SK-MEL-5 (cell line): ENCODE results near the gene WDR48. TPM values are rescaled to one million over a fixed set of nuclear protein-coding genes. Genes with fewer than 3 reads are reported as not detected.

Source experiments
- DNase-seq: peaks from one replicate; pipeline ENCODE4 v3.0.0-alpha.2; 2016; ENCODE audit warnings: low read depth, low spot score
- in situ Hi-C: cut with HindIII; loops from 2 replicates; pipeline ENCODE4 v1.10.0; 2016; ENCODE audit warnings: low sequenced_read_pairs, high pct_unique_total_duplicates, low pct_unique_long_range_greater_than_20kb
- total RNA-seq: library from RNA; depleted of rRNA; stranded (reverse); fragments of >200 nt; shearing (Covaris generic); gene quantifications from 2 replicates; pipeline ENCODE4 v1.2.3, GENCODE V29; 2014

Gene WDR48
- total RNA-seq, 1 experiment from 2014 or later: 31.0 TPM

DNA sequence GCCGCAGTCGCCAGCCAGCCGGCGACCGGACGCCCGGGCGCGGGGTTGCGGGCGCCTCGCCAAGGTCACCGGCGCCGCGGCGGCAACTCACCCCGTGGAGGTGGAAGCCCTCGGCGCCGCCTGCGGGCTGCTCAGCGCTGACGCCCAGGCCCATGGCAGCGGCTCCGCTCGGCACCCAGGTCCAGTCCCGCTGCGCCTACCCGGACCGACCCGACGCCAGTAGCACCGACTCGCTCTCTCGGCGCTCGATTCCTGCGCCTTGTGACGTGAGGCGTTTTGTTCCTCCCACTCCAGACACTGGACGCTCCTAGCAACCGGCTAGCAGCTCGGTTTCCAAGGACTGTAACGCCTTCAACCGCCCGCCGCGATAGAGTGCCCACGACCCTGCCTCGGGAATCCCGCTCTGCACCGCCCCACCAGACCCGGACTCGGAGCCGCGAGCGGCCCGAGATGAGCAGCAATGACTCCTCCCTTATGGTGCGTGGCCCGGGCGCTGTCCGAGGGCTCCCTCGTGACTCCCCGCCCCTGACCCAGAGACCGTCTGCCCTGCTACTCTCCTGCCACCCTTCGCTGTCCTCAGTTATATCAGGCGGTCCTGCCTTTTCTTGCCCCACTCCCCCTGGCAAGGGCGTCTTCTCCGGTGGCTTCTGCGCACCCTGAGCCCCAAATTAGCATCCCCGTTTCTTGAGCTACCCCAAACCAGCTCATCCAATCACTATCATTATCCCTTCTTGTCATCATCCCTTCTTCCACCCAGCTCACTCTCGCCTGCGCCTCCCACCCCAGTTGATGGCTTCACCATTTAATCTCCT lies 55.8 kb downstream of the WDR48 start, which contains the start of the genes GORASP1 and TTC21A:
GORASP1 (minus strand) TSS at position 240 of the 812 bp plus-strand sequence; CDS start at position 154, 86 bp downstream.
TTC21A (plus strand) TSS at position 293 of the 812 bp plus-strand sequence; CDS start at position 451, 158 bp downstream.
- peak; percentile 91 for DNase-seq
- in situ Hi-C loops: loop anchor here (25.0 kb wide), 1 partner anchor 180 kb away; the partner anchor contains the start of gene CX3CR1

DNA sequence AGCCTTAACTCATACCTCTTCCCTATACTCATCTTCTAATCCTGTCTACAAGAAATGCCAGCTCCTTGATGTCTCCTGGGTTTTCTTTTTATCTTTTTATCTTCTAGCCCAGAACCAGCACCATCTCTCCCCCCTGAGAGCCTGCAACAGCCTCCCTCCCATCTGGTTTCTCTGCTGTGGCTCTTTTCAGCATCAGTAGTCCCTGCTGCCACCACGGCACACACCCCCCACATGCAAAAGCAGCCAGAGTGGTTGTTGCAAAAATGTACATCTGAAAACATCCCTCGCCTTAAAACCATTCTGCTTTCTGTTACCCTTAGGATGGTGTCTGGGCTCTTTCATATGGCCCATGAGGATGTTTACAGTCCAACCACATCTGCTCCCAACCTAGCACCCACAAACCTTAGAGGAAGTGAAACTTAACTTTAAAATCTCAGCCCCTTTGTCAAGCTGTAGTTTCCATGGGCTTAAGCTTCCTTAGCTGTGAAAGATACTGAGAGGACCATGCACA lies 56.4 kb downstream of the WDR48 start:
- in situ Hi-C loops: loop anchor here (25.0 kb wide), 1 partner anchor 179 kb away; the partner anchor contains the start of gene CX3CR1
- DNase-seq: no peak

DNA sequence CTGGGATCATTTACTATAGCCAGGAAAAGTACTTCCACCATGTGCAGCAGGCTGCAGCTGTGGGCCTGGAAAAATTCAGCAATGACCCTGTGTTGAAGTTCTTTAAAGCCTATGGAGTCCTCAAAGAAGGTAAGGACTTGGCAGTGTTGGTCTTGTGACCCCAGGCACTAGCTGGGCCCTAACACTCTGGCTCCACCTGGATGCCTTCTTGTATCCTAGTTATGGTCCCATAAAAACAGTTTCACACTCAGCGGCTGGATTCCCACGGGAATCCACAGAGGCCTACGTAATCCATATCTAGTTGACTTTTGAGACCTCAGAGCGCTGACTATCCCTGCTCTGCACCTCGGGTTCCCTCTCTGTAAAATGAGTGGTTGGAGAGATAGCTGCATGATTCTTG lies 57.3 kb downstream of the WDR48 start:
- no peak for DNase-seq
- in situ Hi-C loops: loop anchor here (25.0 kb wide), 1 partner anchor 178 kb away; the partner anchor contains the start of gene CX3CR1

DNA sequence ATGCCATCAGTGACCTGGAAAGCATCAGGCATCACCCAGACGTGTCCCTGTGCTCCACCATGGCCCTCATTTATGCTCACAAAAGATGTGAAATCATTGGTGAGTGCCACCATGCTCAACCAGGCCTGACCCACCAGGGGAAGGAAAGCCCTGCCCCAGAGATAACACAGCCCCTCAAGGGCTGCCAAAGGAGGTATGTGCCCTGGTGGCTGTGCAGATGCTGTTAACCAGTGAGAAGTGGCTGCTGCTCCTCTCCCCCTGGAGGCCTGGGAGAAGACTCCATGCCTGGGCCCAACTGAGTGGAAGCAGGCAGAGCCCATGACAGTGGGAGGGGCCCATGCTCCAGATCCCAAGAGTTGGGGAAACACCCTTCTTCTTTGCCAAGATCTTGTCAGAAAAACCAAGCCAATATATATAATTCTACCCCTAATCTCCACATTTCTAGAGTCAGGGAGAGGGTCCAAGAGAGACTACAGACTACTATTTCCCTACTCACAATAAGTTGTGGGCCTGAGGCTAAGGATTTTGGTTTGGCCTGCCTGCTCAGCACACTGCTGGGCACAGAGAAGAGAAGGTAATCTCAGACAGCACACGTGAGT lies 58.3 kb downstream of the WDR48 start:
- in situ Hi-C loops: loop anchor here (25.0 kb wide), 1 partner anchor 177 kb away; the partner anchor contains the start of gene CX3CR1
- peak; percentile 6 for DNase-seq

DNA sequence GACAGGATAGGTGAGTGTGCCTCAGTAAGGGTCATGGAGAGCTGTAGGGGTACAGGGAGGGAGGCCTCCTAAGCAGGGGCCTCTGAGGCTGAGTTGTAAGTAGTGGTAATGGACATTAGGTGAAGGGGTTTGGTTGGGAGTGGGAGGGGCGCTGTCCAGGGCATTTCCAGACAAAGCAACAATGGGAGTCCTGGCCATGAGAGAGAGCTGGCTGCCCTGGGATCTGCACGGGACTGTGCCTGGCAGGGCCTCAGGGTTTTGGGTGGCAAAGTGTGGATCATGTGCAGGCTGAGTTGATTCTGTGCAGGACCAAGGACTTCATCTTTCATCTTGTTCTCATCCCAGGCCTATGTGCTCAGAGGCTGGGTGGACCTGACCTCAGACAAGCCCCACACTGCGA lies 60.3 kb downstream of the WDR48 start:
- no peak for DNase-seq
- in situ Hi-C loops: loop anchor here (25.0 kb wide), 1 partner anchor 175 kb away; the partner anchor contains the start of gene CX3CR1

DNA sequence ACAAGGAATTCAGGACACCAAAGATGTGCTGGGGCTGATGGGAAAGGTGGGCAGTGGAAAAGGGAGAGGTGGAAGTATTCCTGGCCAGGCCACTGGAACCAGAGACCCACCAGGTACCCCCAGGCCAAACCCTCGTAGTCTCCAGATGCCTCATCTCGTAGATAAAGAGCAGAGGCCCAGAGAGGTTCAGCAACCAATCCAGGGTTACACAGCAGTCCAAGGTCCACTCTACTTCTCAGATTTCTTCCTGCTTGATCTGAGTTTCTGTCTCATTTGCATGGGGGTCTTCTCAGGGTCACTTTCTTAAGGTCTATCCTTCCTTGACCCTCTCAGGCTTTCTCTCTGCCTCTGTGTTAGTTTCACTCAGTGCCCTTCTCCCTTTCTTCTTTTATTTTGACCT lies 60.7 kb downstream of the WDR48 start:
- in situ Hi-C loops: loop anchor here (25.0 kb wide), 1 partner anchor 175 kb away; the partner anchor contains the start of gene CX3CR1
- DNase-seq: no peak

DNA sequence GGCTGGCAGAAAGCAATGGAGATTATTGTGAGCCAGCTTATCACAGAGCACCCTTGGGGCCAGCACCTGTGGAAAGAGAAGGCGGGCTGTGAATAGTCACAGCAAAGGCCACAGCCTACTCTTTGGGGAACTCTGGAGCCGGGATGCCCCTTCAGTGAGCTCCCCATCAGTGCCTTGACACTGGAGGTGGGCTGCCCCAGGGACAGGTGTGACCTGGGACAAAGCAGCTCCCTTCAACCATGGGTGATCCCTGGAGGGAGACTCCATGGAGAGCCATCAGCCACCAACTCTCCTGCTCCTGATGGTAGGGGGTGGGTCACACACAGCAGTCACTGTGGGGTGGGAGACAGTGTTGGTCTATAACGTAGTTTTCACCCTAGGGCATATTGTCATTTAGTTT lies 61.5 kb downstream of the WDR48 start:
- in situ Hi-C loops: loop anchor here (25.0 kb wide), 1 partner anchor 174 kb away; the partner anchor contains the start of gene CX3CR1
- DNase-seq: no peak

DNA sequence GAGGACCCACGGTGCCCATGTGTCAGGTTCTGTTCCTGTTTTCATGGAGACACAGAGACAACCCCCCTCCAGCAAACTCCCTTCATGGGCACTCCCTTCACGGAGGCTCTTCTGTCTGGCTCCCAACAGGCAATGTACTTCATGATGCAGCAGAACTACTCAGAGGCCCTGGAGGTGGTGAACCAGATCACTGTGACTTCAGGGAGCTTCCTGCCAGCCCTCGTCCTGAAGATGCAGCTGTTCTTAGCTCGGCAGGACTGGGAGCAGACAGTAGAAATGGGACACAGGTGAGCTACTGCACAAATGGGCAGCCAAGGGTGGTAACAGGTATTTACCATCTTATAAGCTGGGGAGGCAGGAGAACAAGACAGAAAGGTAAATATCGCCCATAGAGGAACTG lies 62.6 kb downstream of the WDR48 start:
- DNase-seq: no peak
- in situ Hi-C loops: loop anchor here (25.0 kb wide), 1 partner anchor 173 kb away; the partner anchor contains the start of gene CX3CR1

DNA sequence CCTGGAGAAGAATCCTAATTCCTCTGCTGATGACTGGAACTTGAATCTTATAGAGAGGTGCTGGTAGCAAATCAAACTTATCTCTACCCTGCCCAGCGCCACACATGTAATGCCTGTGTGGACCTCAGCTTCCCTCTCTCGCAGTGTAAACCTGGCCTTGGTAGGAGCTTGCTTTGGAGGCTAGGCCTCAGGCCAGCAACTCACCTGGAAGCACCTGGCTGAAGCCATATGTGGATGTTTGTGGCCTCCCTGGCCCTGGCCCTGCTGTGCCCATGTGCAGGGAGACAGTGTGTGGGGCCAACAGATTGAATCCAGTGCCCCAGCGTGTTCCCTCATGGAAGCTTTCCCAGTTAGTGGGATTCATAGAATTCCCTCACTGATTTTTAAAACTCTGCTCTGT lies 64.1 kb downstream of the WDR48 start:
- DNase-seq: no peak
- in situ Hi-C loops: loop anchor here (25.0 kb wide), 1 partner anchor 171 kb away; the partner anchor contains the start of gene CX3CR1

DNA sequence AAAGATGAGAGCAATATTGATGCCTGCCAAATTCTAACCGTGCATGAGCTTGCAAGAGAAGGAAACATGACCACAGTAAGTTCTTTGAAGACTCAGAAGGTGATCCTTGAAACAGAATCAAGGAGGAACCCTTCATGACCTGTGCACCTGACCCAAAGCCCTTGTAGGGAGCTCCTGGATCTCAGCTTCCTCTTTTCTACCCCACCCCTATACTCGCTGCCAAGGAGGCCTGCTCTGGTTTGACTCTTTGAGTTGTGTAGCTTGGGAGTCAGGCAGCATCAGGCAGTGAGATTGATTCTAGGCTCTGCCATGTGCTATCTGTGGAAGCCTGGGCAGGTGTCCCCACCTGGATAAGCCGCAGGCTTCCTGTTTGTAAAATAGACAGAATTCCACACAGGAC lies 66.3 kb downstream of the WDR48 start:
- in situ Hi-C loops: loop anchor here (25.0 kb wide), 1 partner anchor 169 kb away; the partner anchor contains the start of gene CX3CR1

DNA sequence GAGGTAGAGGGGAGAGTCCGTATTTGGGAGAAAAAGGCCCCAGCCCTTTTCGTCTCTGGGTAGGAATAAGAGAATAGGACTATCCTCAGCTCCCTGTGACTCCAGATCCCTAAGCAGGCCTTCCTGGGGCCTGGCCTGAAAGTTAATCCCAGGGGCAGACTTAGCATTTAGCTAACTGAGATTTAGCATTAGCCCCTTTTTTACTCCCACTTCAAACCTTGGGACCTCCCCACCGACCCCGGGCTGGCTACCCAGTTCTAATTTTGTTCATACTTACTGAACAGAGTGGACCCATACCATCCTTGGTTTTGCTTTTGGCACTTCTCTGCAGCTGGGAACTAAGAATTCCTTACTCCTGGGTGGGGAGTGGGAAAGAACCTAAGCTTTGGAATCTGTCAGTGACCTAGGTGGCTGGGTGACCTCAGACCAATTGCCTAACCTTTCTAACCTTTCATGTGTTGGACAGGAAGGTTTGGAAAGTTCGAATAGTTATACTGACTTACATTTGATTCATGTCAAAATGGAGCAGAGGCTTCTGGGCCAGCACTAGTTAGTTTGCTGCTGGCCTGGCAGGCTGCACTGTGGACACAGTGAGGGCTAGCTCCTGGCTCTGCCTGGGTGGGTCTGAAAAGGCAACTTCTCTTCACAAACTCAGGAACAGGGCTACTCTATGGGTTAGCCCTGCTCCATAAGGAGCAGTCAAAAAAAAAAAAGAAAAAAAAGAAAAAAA lies 67.3 kb downstream of the WDR48 start:
- in situ Hi-C loops: loop anchor here (25.0 kb wide), 1 partner anchor 168 kb away; the partner anchor contains the start of gene CX3CR1
- no peak for DNase-seq

More for the DNA sequence above, 66.3 kb downstream of the WDR48 start:
- DNase-seq: no peak

DNA sequence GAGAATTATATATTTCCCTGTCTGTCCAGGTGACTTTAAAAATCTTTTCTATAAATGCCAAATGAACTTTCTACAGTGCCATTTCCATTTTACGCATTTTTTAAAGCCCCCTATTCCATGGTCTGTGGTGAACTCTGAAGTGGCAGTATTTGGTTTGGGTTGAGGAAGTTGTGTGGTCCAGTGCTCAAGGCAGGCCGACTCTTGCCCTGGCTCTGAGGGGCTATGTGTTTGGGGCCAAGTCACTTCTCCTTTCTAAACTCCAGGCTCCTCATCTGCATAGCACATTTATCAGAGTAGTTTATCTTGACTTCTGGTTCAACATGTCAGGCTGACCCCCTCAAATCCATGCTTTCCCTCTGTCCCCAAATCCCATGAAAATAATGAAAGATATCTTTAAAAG lies 69.8 kb downstream of the WDR48 start:
- in situ Hi-C loops: loop anchor here (25.0 kb wide), 1 partner anchor 166 kb away; the partner anchor contains the start of gene CX3CR1

DNA sequence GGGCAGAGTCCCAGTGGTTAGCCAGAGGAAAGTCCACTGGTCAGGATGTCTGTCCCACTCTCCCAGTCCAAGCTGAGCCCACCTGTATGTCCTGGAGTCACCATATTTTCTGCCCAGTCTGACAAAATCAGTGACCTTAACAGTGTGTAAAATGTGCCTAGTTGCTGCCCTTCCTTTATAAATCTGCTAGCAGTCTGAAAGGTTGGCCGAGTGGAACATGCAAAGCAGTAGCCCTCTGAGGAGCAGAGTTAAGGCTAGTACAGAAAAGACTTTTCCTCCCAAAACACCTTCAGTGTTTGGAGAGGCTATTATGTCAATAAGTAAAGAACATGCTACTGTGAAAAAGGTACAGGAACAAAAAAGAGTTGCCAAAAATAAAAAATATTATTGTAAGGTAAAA lies 71.0 kb downstream of the WDR48 start:
- no peak for DNase-seq
- in situ Hi-C loops: loop anchor here (25.0 kb wide), 1 partner anchor 164 kb away; the partner anchor contains the start of gene CX3CR1

More for the DNA sequence above, 69.8 kb downstream of the WDR48 start:
- DNase-seq: no peak

DNA sequence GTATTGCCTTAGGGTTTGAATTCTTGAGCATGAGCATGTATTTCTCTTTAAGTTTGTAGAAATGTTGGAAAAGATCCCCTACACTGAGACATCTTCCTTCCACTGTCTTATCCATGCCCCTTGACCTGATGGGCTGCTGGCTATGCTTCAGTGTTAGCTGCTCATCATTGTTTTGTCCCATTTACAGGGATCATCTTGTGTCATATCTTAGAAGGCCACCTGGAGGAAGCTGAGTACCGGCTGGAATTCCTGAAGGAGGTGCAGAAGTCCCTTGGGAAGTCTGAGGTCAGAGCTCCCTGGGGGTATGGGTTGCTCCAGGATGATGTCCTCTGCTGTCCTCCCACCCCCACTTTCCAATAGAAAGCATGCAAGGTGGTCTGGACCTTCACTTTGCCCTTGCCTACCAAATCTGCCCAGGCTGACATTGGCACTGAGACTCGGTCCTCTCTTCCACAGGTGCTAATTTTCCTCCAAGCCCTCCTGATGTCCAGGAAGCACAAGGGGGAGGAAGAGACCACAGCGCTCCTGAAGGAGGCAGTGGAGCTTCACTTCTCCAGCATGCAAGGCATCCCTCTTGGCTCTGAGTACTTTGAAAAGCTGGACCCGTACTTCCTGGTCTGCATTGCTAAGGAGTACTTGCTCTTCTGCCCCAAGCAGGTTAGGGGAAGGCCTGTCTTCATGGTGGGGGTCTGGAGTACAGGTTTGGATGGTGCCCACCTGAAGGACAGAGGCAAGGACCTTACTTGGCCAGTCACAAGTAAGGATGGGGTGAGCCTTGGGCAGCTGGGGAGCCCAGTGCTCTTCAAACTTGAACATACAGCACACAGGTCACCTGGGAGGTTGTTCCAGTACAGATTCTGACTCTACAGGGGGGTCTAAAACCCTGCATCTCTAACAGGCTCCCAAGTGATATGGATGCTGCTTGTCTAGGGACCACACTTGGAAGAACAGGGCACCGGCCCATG lies 73.3 kb downstream of the WDR48 start:
- peak; percentile 50 for DNase-seq
- in situ Hi-C loops: loop anchor here (25.0 kb wide), 1 partner anchor 162 kb away; the partner anchor contains the start of gene CX3CR1

DNA sequence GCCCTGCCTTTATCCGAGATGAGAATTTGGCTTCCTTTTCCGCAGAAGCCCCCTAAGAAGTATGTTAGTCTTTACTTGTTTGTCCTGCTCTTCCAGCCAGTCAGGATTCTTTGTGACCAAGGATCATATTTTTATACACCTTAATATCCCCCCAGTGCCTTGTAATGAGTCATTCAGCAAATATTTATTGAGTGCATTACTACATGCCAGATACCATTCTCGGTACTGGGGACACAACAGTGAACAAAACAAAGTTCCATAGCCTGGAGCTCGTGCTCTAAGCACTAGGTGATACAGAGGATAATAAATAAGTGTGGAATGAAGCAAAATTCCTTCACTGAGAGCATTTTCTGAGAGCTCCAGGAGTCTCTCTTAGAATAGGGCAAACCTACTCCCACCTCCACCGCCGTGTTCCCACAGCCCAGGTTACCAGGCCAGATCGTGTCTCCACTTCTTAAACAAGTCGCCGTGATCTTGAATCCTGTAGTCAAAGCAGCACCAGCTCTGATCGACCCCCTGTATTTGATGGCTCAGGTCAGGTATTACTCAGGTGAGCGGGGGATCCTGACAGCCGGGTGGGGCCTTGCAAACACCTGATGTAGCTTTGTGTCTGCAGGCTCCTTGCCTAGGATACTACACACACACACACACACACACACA lies 74.2 kb downstream of the WDR48 start:
- in situ Hi-C loops: no loop called here

More for the DNA sequence above, 74.2 kb downstream of the WDR48 start:
- no peak for DNase-seq
